H1 (cell line): ENCODE measurements around the gene ANKFN1. TPM values are rescaled to one million over a fixed set of nuclear protein-coding genes. Genes with fewer than 3 reads are reported as not detected.

ENCODE experiments used
- CTCF ChIA-PET: fragments of 300-600 bp; sonication (Branson Sonifier 250); formaldehyde crosslinking; loops from one replicate; lab custom pipeline; 2021; ENCODE audit not compliant: partially characterized antibody; lab: Charles Lee
- POLR2A ChIA-PET: fragments of 300-600 bp; sonication (Branson Sonifier 250); formaldehyde crosslinking; loops from one replicate; lab custom pipeline; 2021; ENCODE audit warnings: inconsistent platforms; ENCODE audit not compliant: partially characterized antibody; lab: Charles Lee
- DNase-seq, 2 experiments: peaks; one replicate each; pipeline versions ENCODE4 v3.0.0 to v3.0.0-alpha.2; 2010 to 2022; ENCODE audit warnings: low spot score in 2 of 2, low read depth in 1 of 2, mixed read lengths in 1 of 2
- FAIRE-seq: peaks from 2 replicates; lab custom pipeline; 2011; peaks lifted over from hg19 to GRCh38; lab: Jason Lieb, UNC
- H2AFZ ChIP-seq: 2 replicates; pipeline ENCODE4 v1.8.1; 2012; ENCODE audit warnings: low read length, inconsistent platforms
- H2AK5ac ChIP-seq: 2 replicates; pipeline ENCODE4 v1.6.1; 2013; ENCODE audit warnings: low read depth, low read length
- H2BK120ac ChIP-seq: replicated peaks from 2 replicates; pipeline ENCODE3; 2013; ENCODE audit warnings: low read depth, low read length, inconsistent platforms
- H2BK12ac ChIP-seq: 2 replicates; pipeline ENCODE4 v1.6.1; 2013; ENCODE audit warnings: low read depth, low read length
- H2BK15ac ChIP-seq: 2 replicates; pipeline ENCODE4 v1.6.1; 2013; ENCODE audit warnings: low read length
- H2BK20ac ChIP-seq: 2 replicates; pipeline ENCODE4 v1.6.1; 2013; ENCODE audit warnings: low read length
- H2BK5ac ChIP-seq: 2 replicates; pipeline ENCODE4 v1.6.1; 2013; ENCODE audit warnings: low read depth, low read length
- H3K14ac ChIP-seq: 2 replicates; pipeline ENCODE4 v1.6.1; 2013; ENCODE audit warnings: inconsistent platforms; ENCODE audit not compliant: insufficient read length
- H3K18ac ChIP-seq: 2 replicates; pipeline ENCODE4 v1.6.1; 2013; ENCODE audit warnings: low read length; ENCODE audit errors: extremely low read depth
- H3K23ac ChIP-seq: 2 replicates; pipeline ENCODE4 v1.6.1; 2013; ENCODE audit warnings: inconsistent platforms; ENCODE audit not compliant: insufficient read length
- H3K23me2 ChIP-seq: 2 replicates; pipeline ENCODE4 v1.6.1; 2013; ENCODE audit warnings: low read depth, low read length
- H3K27ac ChIP-seq: 2 replicates; pipeline ENCODE4 v1.6.1; 2011; ENCODE audit warnings: low read depth, low read length, inconsistent platforms
- H3K27me3 ChIP-seq, 4 experiments: replicated peaks in 1 of 4; 1 replicate in 1 of 4; 2 replicates in 3 of 4; pipeline versions ENCODE4 v1.6.1 to v1.8.1; 2011 to 2013; ENCODE audit warnings: low read length in 3 of 4, mild to moderate bottlenecking in 3 of 4, inconsistent platforms in 2 of 4, mixed read lengths in 2 of 4, moderate library complexity in 1 of 4; ENCODE audit not compliant: control insufficient read depth in 3 of 4, insufficient read depth in 3 of 4; ENCODE audit errors: extremely low read depth in 1 of 4
- H3K36me3 ChIP-seq, 4 experiments: 2 replicates each; pipeline versions ENCODE4 v1.6.1 to v1.8.1; 2011 to 2013; ENCODE audit warnings: mild to moderate bottlenecking in 4 of 4, low read length in 3 of 4, moderate library complexity in 2 of 4, control low read depth in 1 of 4, inconsistent platforms in 1 of 4; ENCODE audit not compliant: insufficient read depth in 4 of 4, control insufficient read depth in 2 of 4
- H3K4ac ChIP-seq: replicated peaks from 2 replicates; pipeline ENCODE3; 2013; ENCODE audit warnings: low read length, low read depth, mixed read lengths, inconsistent platforms; ENCODE audit not compliant: insufficient read length
- H3K4me1 ChIP-seq, 4 experiments: replicated peaks in 1 of 4; 1 replicate in 1 of 4; 2 replicates in 3 of 4; pipeline versions ENCODE4 v1.6.1 to v1.8.1; 2011 to 2013; ENCODE audit warnings: low read length in 3 of 4, inconsistent platforms in 2 of 4, mixed read lengths in 1 of 4; ENCODE audit not compliant: insufficient read depth in 4 of 4, control insufficient read depth in 3 of 4
- H3K4me2 ChIP-seq, 2 experiments: 2 replicates each; pipeline versions ENCODE4 v1.6.1 to v1.8.1; 2011 to 2013; ENCODE audit warnings: low read depth in 2 of 2, low read length in 2 of 2, control low read depth in 1 of 2, inconsistent platforms in 1 of 2, mild to moderate bottlenecking in 1 of 2; ENCODE audit not compliant: insufficient read depth in 1 of 2
- H3K4me3 ChIP-seq, 4 experiments: fragments of 200-600, 300-600 bp in 1 of 4; sonication (generic), shearing (Covaris generic), sonication (Bioruptor Twin) in 1 of 4; 2 replicates each; pipeline versions ENCODE4 v1.5.1 to v1.8.1; 2011 to 2016; ENCODE audit warnings: low read length in 4 of 4, low read depth in 3 of 4, control low read depth in 2 of 4, inconsistent platforms in 2 of 4, mild to moderate bottlenecking in 2 of 4, mixed read lengths in 1 of 4, moderate library complexity in 1 of 4; ENCODE audit not compliant: insufficient read depth in 2 of 4; ENCODE audit errors: extremely low read depth in 1 of 4
- H3K56ac ChIP-seq: replicated peaks from 2 replicates; pipeline ENCODE3; 2013; ENCODE audit warnings: low read depth, mild to moderate bottlenecking, mixed read lengths, low read length, inconsistent platforms; ENCODE audit not compliant: insufficient read length
- H3K79me1 ChIP-seq: 2 replicates; pipeline ENCODE4 v1.6.1; 2013; ENCODE audit warnings: low read depth, low read length, control low read depth
- H3K79me2 ChIP-seq, 2 experiments: 2 replicates each; pipeline versions ENCODE4 v1.6.1 to v1.8.1; 2012 to 2013; ENCODE audit warnings: low read length in 2 of 2, mild to moderate bottlenecking in 2 of 2, inconsistent platforms in 1 of 2; ENCODE audit not compliant: insufficient read depth in 2 of 2, control insufficient read depth in 1 of 2
- H3K9ac ChIP-seq, 4 experiments: replicated peaks in 1 of 4; 1 replicate in 1 of 4; 2 replicates in 3 of 4; pipeline versions ENCODE4 v1.6.1 to v1.8.1; 2011 to 2013; ENCODE audit warnings: low read depth in 3 of 4, low read length in 3 of 4, control low read depth in 2 of 4, mild to moderate bottlenecking in 2 of 4, moderate library complexity in 2 of 4, inconsistent platforms in 1 of 4; ENCODE audit errors: extremely low read depth in 1 of 4
- H3K9me3 ChIP-seq, 2 experiments: 2 replicates each; pipeline versions ENCODE4 v1.6.1 to v1.8.1; 2012 to 2013; ENCODE audit warnings: mild to moderate bottlenecking in 2 of 2, moderate library complexity in 2 of 2, control low read depth in 1 of 2, inconsistent platforms in 1 of 2, low read depth in 1 of 2, low read length in 1 of 2, mixed read lengths in 1 of 2; ENCODE audit not compliant: insufficient read depth in 2 of 2
- H4K20me1 ChIP-seq, 2 experiments: replicated peaks in 1 of 2; 2 replicates each; pipeline versions ENCODE3 to v1.8.1; 2011 to 2013; ENCODE audit warnings: inconsistent platforms in 2 of 2, low read length in 2 of 2, mild to moderate bottlenecking in 1 of 2; ENCODE audit not compliant: insufficient read depth in 2 of 2, control insufficient read depth in 1 of 2
- H4K5ac ChIP-seq: 2 replicates; pipeline ENCODE4 v1.6.1; 2013; ENCODE audit warnings: low read length, low read depth, mixed read lengths, inconsistent platforms; ENCODE audit not compliant: insufficient read length
- H4K8ac ChIP-seq: 2 replicates; pipeline ENCODE4 v1.8.0; 2013; ENCODE audit warnings: mild to moderate bottlenecking, moderate library complexity, low read length, inconsistent platforms; ENCODE audit not compliant: insufficient read depth; ENCODE audit errors: extremely low read depth
- H4K91ac ChIP-seq: replicated peaks from 2 replicates; pipeline ENCODE3; 2013; ENCODE audit warnings: low read length, mixed read lengths, inconsistent platforms; ENCODE audit not compliant: insufficient read length
- BCL11A ChIP-seq, 2 experiments: IDR thresholded peaks; one replicate each; pipeline ENCODE4 v1.6.1; 2011; ENCODE audit warnings: low read depth in 2 of 2, low read length in 2 of 2, mild to moderate bottlenecking in 2 of 2
- E2F6 ChIP-seq: IDR thresholded peaks from 2 replicates; pipeline ENCODE4 v1.6.1; 2012; ENCODE audit warnings: inconsistent platforms
- EGR1 ChIP-seq: IDR thresholded peaks from 2 replicates; pipeline ENCODE4 v1.6.1; 2011; ENCODE audit warnings: low read depth, low read length, borderline replicate concordance
- EP300 ChIP-seq, 2 experiments: IDR thresholded peaks; 1 replicate in 1 of 2; 2 replicates in 1 of 2; pipeline ENCODE4 v1.6.1; 2011 to 2012; ENCODE audit warnings: low read depth in 2 of 2, low read length in 2 of 2, mild to moderate bottlenecking in 2 of 2, borderline replicate concordance in 1 of 2, inconsistent platforms in 1 of 2, moderate library complexity in 1 of 2
- GABPA ChIP-seq: IDR thresholded peaks from 2 replicates; pipeline ENCODE4 v1.6.1; 2011; ENCODE audit warnings: mild to moderate bottlenecking, low read length, moderate library complexity, borderline replicate concordance; ENCODE audit not compliant: insufficient read depth
- GTF2F1 ChIP-seq: IDR thresholded peaks from 2 replicates; pipeline ENCODE4 v1.6.1; 2012; ENCODE audit warnings: low read depth, low read length, improper control_type of control experiment, borderline replicate concordance
- JUND ChIP-seq: IDR thresholded peaks from 2 replicates; pipeline ENCODE4 v1.6.1; 2011; ENCODE audit warnings: mild to moderate bottlenecking, improper control_type of control experiment, low read length
- POLR2A ChIP-seq, 2 experiments: IDR thresholded peaks; 1 replicate in 1 of 2; 2 replicates in 1 of 2; pipeline ENCODE4 v1.6.1; 2011; ENCODE audit warnings: low read depth in 2 of 2, low read length in 2 of 2, mild to moderate bottlenecking in 2 of 2; ENCODE audit errors: control extremely low read depth in 1 of 2
- POLR2AphosphoS5 ChIP-seq: IDR thresholded peaks from 2 replicates; pipeline ENCODE4 v1.6.1; 2011; ENCODE audit warnings: low read depth, low read length
- RFX5 ChIP-seq: IDR thresholded peaks from 2 replicates; pipeline ENCODE4 v1.6.1; 2011; ENCODE audit warnings: low read depth, low read length, improper control_type of control experiment, borderline replicate concordance
- RNF2 ChIP-seq: fragments of 200-900, 300-1000 bp; sonication (generic); IDR thresholded peaks from 2 replicates; pipeline ENCODE4 v1.7.1; 2016; ENCODE audit warnings: borderline replicate concordance, low read depth, mild to moderate bottlenecking, antibody characterized with exemption, low read length; ENCODE audit not compliant: poor library complexity, severe bottlenecking; ENCODE audit errors: missing control alignments
- SIX5 ChIP-seq: IDR thresholded peaks from 2 replicates; pipeline ENCODE4 v1.6.1; 2011; ENCODE audit warnings: mild to moderate bottlenecking, low read depth, low read length
- SP1 ChIP-seq: IDR thresholded peaks from 2 replicates; pipeline ENCODE4 v1.6.1; 2011; ENCODE audit warnings: low read depth, low read length
- SP4 ChIP-seq: IDR thresholded peaks from 2 replicates; pipeline ENCODE4 v1.6.1; 2012; ENCODE audit warnings: low read length, inconsistent platforms
- ZNF274 ChIP-seq: IDR thresholded peaks from 2 replicates; pipeline ENCODE4 v1.7.0; 2012; ENCODE audit warnings: low read length, borderline replicate concordance; ENCODE audit errors: extremely low read depth
- WGBS, 2 experiments: shearing (Covaris generic) in 1 of 2; methylation state at CpG; one replicate each; pipeline versions ENCODE4 v1.1.6 to v1.1.7; 2013 to 2015; ENCODE audit warnings: low lambda C conversion rate in 2 of 2, mixed read lengths in 2 of 2, inconsistent platforms in 1 of 2, low coverage in 1 of 2, missing lambda C conversion rate in 1 of 2; ENCODE audit not compliant: insufficient replicate concordance in 2 of 2, insufficient coverage in 1 of 2, insufficient read length in 1 of 2; ENCODE audit errors: extremely low coverage in 1 of 2, missing lambda C conversion rate in 1 of 2; 5-methylcytosine and 5-hydroxymethylcytosine counted together
- polyA plus RNA-seq, 7 experiments: library from polyadenylated mRNA; depleted of rRNA in 3 of 7; stranded (reverse) in 5 of 7; unstranded in 2 of 7; fragments of >200 nt in 5 of 7; fragments of 200-250 nt in 2 of 7; gene quantifications; 1 replicate in 5 of 7; 2 replicates in 1 of 7; 4 replicates in 1 of 7; pipeline versions ENCODE4 v1.2.1 to v1.2.3, GENCODE V29; 2011 to 2013; ENCODE audit warnings: missing spikeins in 2 of 7, mixed read lengths in 2 of 7
- total RNA-seq: library from RNA; stranded (reverse); fragmentation: NEBNext Ultra II Directional; extraction: Animal tissue kit (Norgen Biotek cat#: 25700); gene quantifications from 2 replicates; pipeline ENCODE4 v1.2.1, GENCODE V29; 2021

Gene ANKFN1
- total and polyA plus RNA-seq, 2 of the 8 experiments (the other 6 are each of a cell fraction or from before 2014, with no cell fraction given), result not detected

GRCh38 chr17:56160422-56160821, 7.1 kb downstream of the ANKFN1 start:
- no peaks in the 10 kb centered on the region for H3K79me1 ChIP-seq
- H3K4me2 ChIP-seq, result no peak overlapping the region
- ChIA-PET CTCF (interaction anchor here (0.6 to 1.1 kb wide), 4 partner anchors 13 to 339 kb away, joined by 3 to 4 read pairs (median 4); no protein-coding TSS in a partner anchor), POLR2A (no interaction called here)
- no peak overlapping the region for H3K18ac ChIP-seq
- FAIRE-seq (no peak), DNase-seq (no peak)
- H2BK20ac ChIP-seq, result no peak overlapping the region
- H3K23ac ChIP-seq, result no peak overlapping the region
- no peak overlapping the region for H2BK5ac ChIP-seq
- H3K27ac ChIP-seq, result no peak overlapping the region
- H2BK120ac ChIP-seq, result no peak overlapping the region
- H3K4ac ChIP-seq, result no peak overlapping the region
- no peak overlapping the region for H3K14ac ChIP-seq
- H3K36me3 ChIP-seq, result no peaks in the 10 kb centered on the region
- H3K56ac ChIP-seq, result no peak overlapping the region
- no peak overlapping the region for H4K5ac ChIP-seq
- H2BK12ac ChIP-seq, result no peak overlapping the region
- no peaks in the 10 kb centered on the region for H3K9me3 ChIP-seq
- H3K4me1 ChIP-seq, result peaks cover 0 to 4% (median 3%) of the 10 kb centered on the region in 4 experiments; a peak in 4 of 7 replicates
- no peak overlapping the region for H2AFZ ChIP-seq
- H3K27me3 ChIP-seq, result no peaks in the 10 kb centered on the region
- no peak overlapping the region for H2AK5ac ChIP-seq
- no peaks in the 10 kb centered on the region for H4K20me1 ChIP-seq
- no peak overlapping the region for H3K9ac ChIP-seq
- no peaks in the 10 kb centered on the region for H3K79me2 ChIP-seq
- no peak overlapping the region for H4K91ac ChIP-seq
- 93% methylated on average over 3 of the region's 3 CpGs; no CpG with 5 or more reads in 1 of the 2 experiments for WGBS, 2 experiments
- H3K4me3 ChIP-seq, result no peak overlapping the region
- H2BK15ac ChIP-seq, result no peak overlapping the region
- no peaks in the 10 kb centered on the region for H3K23me2 ChIP-seq
- H4K8ac ChIP-seq, result no peak overlapping the region
- no peak for TF ChIP-seq JUND
- no peak for TF ChIP-seq GTF2F1
- no peak for TF ChIP-seq EGR1
- no peak for TF ChIP-seq SP1
- no peak for TF ChIP-seq GABPA
- TF ChIP-seq RFX5, result no peak
- TF ChIP-seq E2F6, result no peak
- TF ChIP-seq BCL11A (IDR thresholded peaks at IDR 0.05; ENCODE audit: low read depth in 2 of 2, low read length in 2 of 2), result no peak
- no peak for TF ChIP-seq POLR2AphosphoS5
- no peak for TF ChIP-seq EP300 (IDR thresholded peaks at IDR 0.05; ENCODE audit: borderline replicate concordance in 1 of 2, low read depth in 2 of 2, low read length in 2 of 2)
- no peak for TF ChIP-seq ZNF274
- TF ChIP-seq RNF2, result no peak
- TF ChIP-seq SIX5, result no peak
- TF ChIP-seq POLR2A (IDR thresholded peaks at IDR 0.05; ENCODE audit: control extremely low read depth in 1 of 2, low read depth in 2 of 2, low read length in 2 of 2), result no peak
- no peak for TF ChIP-seq SP4
